ENCODE data around the gene LGI2. TPM values are rescaled to one million over a fixed set of nuclear protein-coding genes. Genes with fewer than 3 reads are reported as not detected.

The LGI2 gene
- total and polyA plus RNA-seq, 2 of the 8 experiments (the other 6 are each of a cell fraction or from before 2014, with no cell fraction given): 2.3 to 4.0 TPM

GRCh38 chr4:24978291-24979075 is 52.3 kb downstream of the LGI2 start (continued):
- TF ChIP-seq SUZ12 (IDR thresholded peaks at IDR 0.05; ENCODE audit: low read length): no peak
- no peak for TF ChIP-seq YY1 (IDR thresholded peaks at IDR 0.05; ENCODE audit: low read depth, low read length)
- TF ChIP-seq TAF1 (IDR thresholded peaks at IDR 0.05; ENCODE audit: low read depth, low read length): no peak
- no peak for TF ChIP-seq CHD2 (IDR thresholded peaks at IDR 0.05; ENCODE audit: low read length)
- TF ChIP-seq CTBP2 (IDR thresholded peaks at IDR 0.05; ENCODE audit: borderline replicate concordance, insufficient read depth, insufficient read length, low read length): no peak
- no peak for TF ChIP-seq BACH1 (IDR thresholded peaks at IDR 0.05; ENCODE audit: low read length)
- TF ChIP-seq MAFK (IDR thresholded peaks at IDR 0.05; ENCODE audit: low read depth, low read length): no peak
- no peak for TF ChIP-seq TCF12 (IDR thresholded peaks at IDR 0.05; ENCODE audit: low read depth, low read length)
- TF ChIP-seq BCL11A (IDR thresholded peaks at IDR 0.05; ENCODE audit: low read depth in 2 of 2, low read length in 2 of 2): no peak
- no peak for TF ChIP-seq SIN3A (conservative IDR thresholded peaks at IDR 0.05 in 1 of 2, IDR thresholded peaks at IDR 0.05 in 1 of 2; ENCODE audit: low read depth in 1 of 2, low read length in 2 of 2)

Data from H1 (cell line).